GM18511 (cell line): ENCODE results near the gene ZSCAN26.
A peak's percentile ranks its signal among the peaks of the same experiment; 100 is the strongest.
"Not testable (repeated sequence)": the region's sequence is repeated elsewhere in the genome, so short reads cannot be mapped to it uniquely, and the experiment has no call there.

Experiments
- ATAC-seq: cut with Tn5 transposase; IDR thresholded peaks from one replicate; pipeline ENCODE4 v1.9.1; 2021; ENCODE audit warnings: mild to moderate bottlenecking, moderate library complexity; ENCODE audit not compliant: unreplicated experiment

The ZSCAN26 gene

GRCh38 chr6:28254121-28254519 lies 12.8 kb upstream of the ZSCAN26 start:
- no peak for ATAC-seq

GRCh38 chr6:28257042-28257441 lies 9.9 kb upstream of the ZSCAN26 start:
- ATAC-seq = no peak

- no peak for ATAC-seq
Measured at GRCh38 chr6:28258877-28259777, 7.8 kb upstream of the ZSCAN26 start, which contains the start of gene NKAPL. Gene NKAPL (plus strand): TSS chr6:28259297. CDS start chr6:28259372, 75 bp downstream.

- no peak for ATAC-seq
Measured at GRCh38 chr6:28263922-28264321, 3.0 kb upstream of the ZSCAN26 start.

- ATAC-seq = no peak
Measured at GRCh38 chr6:28264834-28265401, 2.0 kb upstream of the ZSCAN26 start.

- no peak for ATAC-seq
Measured at GRCh38 chr6:28266563-28266961, 381 bp upstream of the ZSCAN26 start.

GRCh38 chr6:28267695-28268059 lies 734 bp downstream of the ZSCAN26 start:
- ATAC-seq = no peak

GRCh38 chr6:28269492-28269891 lies 2.5 kb downstream of the ZSCAN26 start:
- ATAC-seq = no peak

GRCh38 chr6:28274888-28275287 lies 7.9 kb downstream of the ZSCAN26 start:
- no peak for ATAC-seq

GRCh38 chr6:28277746-28278145 lies 10.8 kb downstream of the ZSCAN26 start:
- ATAC-seq = no peak

- ATAC-seq = no peak
Measured at GRCh38 chr6:28280595-28281287, 13.8 kb downstream of the ZSCAN26 start.

GRCh38 chr6:28281288-28282064 lies 14.5 kb downstream of the ZSCAN26 start, which contains the start of gene PGBD1:
Gene PGBD1 (plus strand): TSS chr6:28281572. CDS start chr6:28283814, 2,242 bp downstream.
- ATAC-seq = peak; percentile 88

GRCh38 chr6:28282926-28283325 lies 16.0 kb downstream of the ZSCAN26 start:
- ATAC-seq = no peak

GRCh38 chr6:28291573-28291972 lies 24.6 kb downstream of the ZSCAN26 start:
- ATAC-seq = no peak

- ATAC-seq = no peak
Measured at GRCh38 chr6:28295326-28295725, 28.4 kb downstream of the ZSCAN26 start.

GRCh38 chr6:28296520-28297060 lies 29.6 kb downstream of the ZSCAN26 start:
- no peak for ATAC-seq

GRCh38 chr6:28303570-28303969 lies 36.6 kb downstream of the ZSCAN26 start:
- ATAC-seq = peak; percentile 99

- not testable (repeated sequence) for ATAC-seq
Measured at GRCh38 chr6:28306363-28306762, 39.4 kb downstream of the ZSCAN26 start.

- ATAC-seq = no peak
Measured at GRCh38 chr6:28311139-28311823, 44.3 kb downstream of the ZSCAN26 start.

- no peak for ATAC-seq
Measured at GRCh38 chr6:28312939-28313338, 46.0 kb downstream of the ZSCAN26 start.
